NT2/D1 (cell line): ENCODE measurements around the gene GUCY2F.

Experiments used
- YY1 ChIP-seq: IDR thresholded peaks from 2 replicates; pipeline ENCODE4 v1.6.1; 2011; ENCODE audit not compliant: insufficient read length, insufficient read depth
- ZNF274 ChIP-seq: IDR thresholded peaks from 2 replicates; pipeline ENCODE4 v1.6.1; 2011; ENCODE audit warnings: mild to moderate bottlenecking, low read depth, low read length

DNA sequence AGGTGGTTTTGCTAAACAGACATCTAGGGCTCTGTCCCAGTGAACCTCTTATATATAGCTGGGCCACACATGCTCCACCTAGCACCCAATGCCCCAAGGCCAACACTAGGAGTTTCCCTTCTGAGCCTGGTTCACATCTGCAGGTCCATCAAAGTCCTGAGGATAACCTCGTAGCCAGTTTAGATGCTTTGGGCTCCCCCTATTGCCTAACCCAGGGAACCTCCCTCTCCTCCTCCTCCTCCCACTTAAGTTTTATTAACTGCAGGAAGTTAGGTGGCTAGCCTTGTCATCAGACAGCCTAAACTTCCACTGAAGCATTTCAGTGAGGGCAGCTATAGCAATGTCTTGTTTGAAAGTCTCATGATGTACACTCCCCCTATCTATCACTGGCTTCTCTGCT is 88.0 kb downstream of the GUCY2F start:
- no peak for TF ChIP-seq ZNF274
- TF ChIP-seq YY1 = no peak
